ENCODE data around the gene DSG4. TPM values are rescaled to one million over a fixed set of nuclear protein-coding genes. Genes with fewer than 3 reads are reported as not detected.

Gene DSG4
- total RNA-seq, 1 experiment from 2014 or later, result 4.5 TPM

GRCh38 chr18:31429623-31430022 is 53.0 kb downstream of the DSG4 start:
- H2AFZ ChIP-seq (ENCODE audit: low read length), result no peak overlapping the region; the same call in 1 of the 2 replicates
- no peak overlapping the region for H3K27ac ChIP-seq (ENCODE audit: low read length)
- no peak overlapping the region for H3K9ac ChIP-seq (ENCODE audit: low read length)
- H3K79me2 ChIP-seq (ENCODE audit: low read length), result no peaks in the 10 kb centered on the region
- DNase-seq, result no peak
- no peaks in the 10 kb centered on the region for H3K36me3 ChIP-seq (ENCODE audit: insufficient read depth, low read length)
- no peak overlapping the region for H3K4me2 ChIP-seq (ENCODE audit: low read depth, low read length, poor library complexity, severe bottlenecking)
- no peaks in the 10 kb centered on the region for H3K9me3 ChIP-seq (ENCODE audit: low read length)
- no peaks in the 10 kb centered on the region for H3K27me3 ChIP-seq (ENCODE audit: low read length)
- H4K20me1 ChIP-seq (ENCODE audit: insufficient read depth, low read depth, low read length), result no peaks in the 10 kb centered on the region
- no peak overlapping the region for H3K4me3 ChIP-seq (ENCODE audit: low read length)
- peaks cover 34% of the 10 kb centered on the region for H3K4me1 ChIP-seq (ENCODE audit: low read length)
- H3K9me2 ChIP-seq (replicated peaks; ENCODE audit: insufficient read depth, low read length), result no peaks in the 10 kb centered on the region

- Histone ChIP-seq H3K4me3 (ENCODE audit: low read length) (no peak overlapping the region), H4K20me1 (ENCODE audit: insufficient read depth, low read depth, low read length) (no peaks in the 10 kb centered on the region), H3K27ac (ENCODE audit: low read length) (no peak overlapping the region), H3K4me2 (ENCODE audit: low read depth, low read length, poor library complexity, severe bottlenecking) (no peak overlapping the region), H3K36me3 (ENCODE audit: insufficient read depth, low read length) (no peaks in the 10 kb centered on the region), H3K9me3 (ENCODE audit: low read length) (no peaks in the 10 kb centered on the region), H3K9ac (ENCODE audit: low read length) (no peak overlapping the region), H2AFZ (ENCODE audit: low read length) (no peak overlapping the region; the same call in 1 of the 2 replicates), H3K9me2 (replicated peaks; ENCODE audit: insufficient read depth, low read length) (no peaks in the 10 kb centered on the region), H3K27me3 (ENCODE audit: low read length) (no peaks in the 10 kb centered on the region), H3K4me1 (ENCODE audit: low read length) (peaks cover 30% of the 10 kb centered on the region), H3K79me2 (ENCODE audit: low read length) (no peaks in the 10 kb centered on the region)
- no peak for DNase-seq
Measured at GRCh38 chr18:31430072-31430471, 53.5 kb downstream of the DSG4 start.

- Histone ChIP-seq H4K20me1 (ENCODE audit: insufficient read depth, low read depth, low read length) (no peaks in the 10 kb centered on the region), H3K9me3 (ENCODE audit: low read length) (no peaks in the 10 kb centered on the region), H3K9ac (ENCODE audit: low read length) (no peak overlapping the region), H3K4me2 (ENCODE audit: low read depth, low read length, poor library complexity, severe bottlenecking) (no peak overlapping the region), H3K4me3 (ENCODE audit: low read length) (no peak overlapping the region), H3K27me3 (ENCODE audit: low read length) (no peaks in the 10 kb centered on the region), H3K79me2 (ENCODE audit: low read length) (no peaks in the 10 kb centered on the region), H3K4me1 (ENCODE audit: low read length) (peaks cover 27% of the 10 kb centered on the region), H3K36me3 (ENCODE audit: insufficient read depth, low read length) (no peaks in the 10 kb centered on the region), H3K9me2 (replicated peaks; ENCODE audit: insufficient read depth, low read length) (no peaks in the 10 kb centered on the region), H3K27ac (ENCODE audit: low read length) (no peak overlapping the region), H2AFZ (ENCODE audit: low read length) (no peak overlapping the region)
- DNase-seq, result peak; percentile 57
Measured at GRCh38 chr18:31430554-31430953, 54.0 kb downstream of the DSG4 start.

GRCh38 chr18:31432316-31432715 is 55.7 kb downstream of the DSG4 start:
- 0 out of 2 replicates have a peak overlapping the region, but pooled peaks have one; percentile 17 for H2AFZ ChIP-seq (ENCODE audit: low read length)
- H4K20me1 ChIP-seq (ENCODE audit: insufficient read depth, low read depth, low read length), result no peaks in the 10 kb centered on the region
- H3K27me3 ChIP-seq (ENCODE audit: low read length), result no peaks in the 10 kb centered on the region
- no peaks in the 10 kb centered on the region for H3K79me2 ChIP-seq (ENCODE audit: low read length)
- H3K4me3 ChIP-seq (ENCODE audit: low read length), result no peak overlapping the region
- no peaks in the 10 kb centered on the region for H3K9me2 ChIP-seq (replicated peaks; ENCODE audit: insufficient read depth, low read length)
- H3K9ac ChIP-seq (ENCODE audit: low read length), result no peak overlapping the region
- DNase-seq, result no peak
- H3K27ac ChIP-seq (ENCODE audit: low read length), result no peak overlapping the region
- no peak overlapping the region for H3K4me2 ChIP-seq (ENCODE audit: low read depth, low read length, poor library complexity, severe bottlenecking)
- no peaks in the 10 kb centered on the region for H3K9me3 ChIP-seq (ENCODE audit: low read length)
- no peaks in the 10 kb centered on the region for H3K36me3 ChIP-seq (ENCODE audit: insufficient read depth, low read length)
- H3K4me1 ChIP-seq (ENCODE audit: low read length), result peaks cover 12% of the 10 kb centered on the region

GRCh38 chr18:31436825-31437224 is 60.2 kb downstream of the DSG4 start:
- Histone ChIP-seq H3K27ac (ENCODE audit: low read length) (no peak overlapping the region), H3K79me2 (ENCODE audit: low read length) (no peaks in the 10 kb centered on the region), H3K4me3 (ENCODE audit: low read length) (no peak overlapping the region), H2AFZ (ENCODE audit: low read length) (no peak overlapping the region), H4K20me1 (ENCODE audit: insufficient read depth, low read depth, low read length) (no peaks in the 10 kb centered on the region), H3K9ac (ENCODE audit: low read length) (no peak overlapping the region), H3K4me2 (ENCODE audit: low read depth, low read length, poor library complexity, severe bottlenecking) (no peak overlapping the region), H3K36me3 (ENCODE audit: insufficient read depth, low read length) (no peaks in the 10 kb centered on the region), H3K27me3 (ENCODE audit: low read length) (no peaks in the 10 kb centered on the region), H3K9me3 (ENCODE audit: low read length) (no peaks in the 10 kb centered on the region), H3K9me2 (replicated peaks; ENCODE audit: insufficient read depth, low read length) (no peaks in the 10 kb centered on the region), H3K4me1 (ENCODE audit: low read length) (peaks cover 3% of the 10 kb centered on the region; the same call in 1 of the 2 replicates)
- DNase-seq, result no peak

GRCh38 chr18:31438402-31438801 is 61.8 kb downstream of the DSG4 start:
- H3K4me1 ChIP-seq (ENCODE audit: low read length), result peaks cover 13% of the 10 kb centered on the region

GRCh38 chr18:31439807-31440325 is 63.3 kb downstream of the DSG4 start:
- no peak overlapping the region for H3K4me2 ChIP-seq (ENCODE audit: low read depth, low read length, poor library complexity, severe bottlenecking)
- H3K9me3 ChIP-seq (ENCODE audit: low read length), result no peaks in the 10 kb centered on the region
- H3K79me2 ChIP-seq (ENCODE audit: low read length), result no peaks in the 10 kb centered on the region
- H3K36me3 ChIP-seq (ENCODE audit: insufficient read depth, low read length), result no peaks in the 10 kb centered on the region
- no peak overlapping the region for H3K27ac ChIP-seq (ENCODE audit: low read length)
- no peak overlapping the region for H3K9ac ChIP-seq (ENCODE audit: low read length)
- no peaks in the 10 kb centered on the region for H3K27me3 ChIP-seq (ENCODE audit: low read length)
- H4K20me1 ChIP-seq (ENCODE audit: insufficient read depth, low read depth, low read length), result no peaks in the 10 kb centered on the region
- H3K4me3 ChIP-seq (ENCODE audit: low read length), result no peak overlapping the region
- peaks cover 13% of the 10 kb centered on the region for H3K4me1 ChIP-seq (ENCODE audit: low read length)
- no peaks in the 10 kb centered on the region for H3K9me2 ChIP-seq (replicated peaks; ENCODE audit: insufficient read depth, low read length)
- DNase-seq, result no peak
- peak overlapping the region; percentile 56 for H2AFZ ChIP-seq (ENCODE audit: low read length)

More at GRCh38 chr18:31438402-31438801, 61.8 kb downstream of the DSG4 start:
- DNase-seq, result no peak
- H2AFZ ChIP-seq (ENCODE audit: low read length), result no peak overlapping the region
- H3K27ac ChIP-seq (ENCODE audit: low read length), result no peak overlapping the region
- no peaks in the 10 kb centered on the region for H4K20me1 ChIP-seq (ENCODE audit: insufficient read depth, low read depth, low read length)
- no peak overlapping the region for H3K4me2 ChIP-seq (ENCODE audit: low read depth, low read length, poor library complexity, severe bottlenecking)
- no peaks in the 10 kb centered on the region for H3K27me3 ChIP-seq (ENCODE audit: low read length)
- H3K36me3 ChIP-seq (ENCODE audit: insufficient read depth, low read length), result no peaks in the 10 kb centered on the region
- no peaks in the 10 kb centered on the region for H3K79me2 ChIP-seq (ENCODE audit: low read length)
- no peaks in the 10 kb centered on the region for H3K9me3 ChIP-seq (ENCODE audit: low read length)
- H3K9ac ChIP-seq (ENCODE audit: low read length), result no peak overlapping the region
- H3K9me2 ChIP-seq (replicated peaks; ENCODE audit: insufficient read depth, low read length), result no peaks in the 10 kb centered on the region
- no peak overlapping the region for H3K4me3 ChIP-seq (ENCODE audit: low read length)

- H3K79me2 ChIP-seq (ENCODE audit: low read length), result no peaks in the 10 kb centered on the region
- H3K4me1 ChIP-seq (ENCODE audit: low read length), result peaks cover 13% of the 10 kb centered on the region
- H3K4me2 ChIP-seq (ENCODE audit: low read depth, low read length, poor library complexity, severe bottlenecking), result no peak overlapping the region
- no peak overlapping the region for H3K4me3 ChIP-seq (ENCODE audit: low read length)
- no peak for DNase-seq
- H3K9ac ChIP-seq (ENCODE audit: low read length), result no peak overlapping the region
- H4K20me1 ChIP-seq (ENCODE audit: insufficient read depth, low read depth, low read length), result no peaks in the 10 kb centered on the region
- no peak overlapping the region for H3K27ac ChIP-seq (ENCODE audit: low read length)
- H3K9me2 ChIP-seq (replicated peaks; ENCODE audit: insufficient read depth, low read length), result no peaks in the 10 kb centered on the region
- no peaks in the 10 kb centered on the region for H3K9me3 ChIP-seq (ENCODE audit: low read length)
- peak overlapping the region; percentile 39; the same call in 1 of the 2 replicates for H2AFZ ChIP-seq (ENCODE audit: low read length)
- H3K27me3 ChIP-seq (ENCODE audit: low read length), result no peaks in the 10 kb centered on the region
- no peaks in the 10 kb centered on the region for H3K36me3 ChIP-seq (ENCODE audit: insufficient read depth, low read length)
Measured at GRCh38 chr18:31440787-31441186, 64.2 kb downstream of the DSG4 start.

Measured in Karpas-422 (cell line).